NCI-H1417 treated with DMSO at 0.1 percent for 48 hours (cell line): ENCODE results near the gene ATP7B.

Experiments
- DNase-seq: peaks from one replicate; lab custom pipeline; 2025; lab: John Stamatoyannopoulos, UW

The ATP7B gene

DNA sequence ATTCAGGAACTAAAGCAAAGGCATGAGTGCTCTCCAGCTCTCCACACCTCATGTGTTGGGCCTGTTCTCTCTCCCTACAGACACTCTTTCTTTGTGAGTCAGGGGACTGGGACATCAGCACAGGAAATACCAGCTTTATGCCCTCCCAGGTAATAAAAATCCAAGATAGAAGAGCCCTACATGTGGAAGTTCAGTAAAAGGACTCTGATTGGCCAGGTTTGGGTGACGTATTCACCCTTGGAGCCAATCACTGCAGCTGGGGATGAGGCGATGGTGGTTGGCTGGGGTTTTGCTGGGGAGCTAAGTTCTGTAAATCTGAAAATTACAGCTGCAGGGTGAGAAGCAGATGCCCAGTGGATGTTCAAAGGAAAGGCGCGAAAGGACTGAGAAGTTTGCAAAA, 117.0 kb downstream of the ATP7B start:
- no peak for DNase-seq

DNA sequence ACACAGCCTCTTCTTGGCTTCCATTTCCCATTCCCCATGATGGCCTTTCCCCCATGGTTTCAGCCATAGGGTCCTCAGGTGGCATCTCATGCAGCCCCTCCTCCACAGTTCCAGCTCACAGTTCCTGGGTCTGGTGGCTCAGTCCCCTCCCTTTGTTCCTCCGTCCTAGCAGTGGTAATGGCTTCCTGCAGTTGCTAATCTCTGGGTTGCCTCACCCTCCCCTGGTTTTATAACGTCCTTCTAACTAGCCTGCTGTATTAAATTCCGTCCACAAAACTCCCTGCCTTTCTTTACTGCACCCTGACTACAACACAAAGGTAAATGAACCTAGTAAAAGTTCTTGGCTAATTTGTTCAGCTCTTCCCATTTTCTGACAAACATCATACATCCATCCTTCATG, 118.6 kb downstream of the ATP7B start:
- no peak for DNase-seq

DNA sequence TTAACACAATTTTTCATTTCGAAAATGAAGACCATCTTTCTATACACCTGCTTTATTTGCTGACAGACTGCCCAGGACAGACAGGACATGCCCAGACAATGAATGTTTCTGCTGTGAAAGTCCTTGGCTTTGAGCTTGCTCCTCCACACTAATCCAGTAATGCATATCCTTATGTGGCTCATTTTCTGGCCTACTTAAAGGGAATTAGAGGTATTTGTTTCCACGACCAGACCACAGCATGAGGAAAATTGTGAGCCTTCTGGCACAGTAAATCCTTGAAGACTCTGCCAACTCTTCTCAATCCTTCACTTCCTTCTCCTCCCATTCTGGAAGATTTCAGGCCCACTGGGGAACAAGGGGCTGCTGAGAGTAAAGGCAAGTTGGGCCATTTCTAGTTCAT, 123.8 kb downstream of the ATP7B start:
- no peak for DNase-seq

DNA sequence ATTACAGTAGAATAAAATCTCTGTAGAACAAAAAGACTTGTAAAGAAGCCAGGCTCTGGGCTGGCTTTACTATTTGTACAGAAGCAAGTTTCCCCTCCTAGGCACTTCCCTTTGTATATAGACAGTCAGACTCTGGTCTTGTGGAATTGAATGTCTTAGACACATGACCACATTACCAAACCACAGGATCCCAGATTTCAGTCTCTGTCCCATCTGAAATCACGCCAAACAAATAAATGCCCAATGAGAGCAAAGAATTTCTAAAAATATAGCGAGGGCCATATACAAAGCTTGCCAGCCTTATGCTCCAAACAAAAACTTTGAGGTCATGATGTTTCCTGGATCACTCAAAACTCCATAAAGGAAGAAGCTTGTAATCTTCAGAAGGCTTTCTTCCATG, 125.6 kb downstream of the ATP7B start:
- no peak for DNase-seq

DNA sequence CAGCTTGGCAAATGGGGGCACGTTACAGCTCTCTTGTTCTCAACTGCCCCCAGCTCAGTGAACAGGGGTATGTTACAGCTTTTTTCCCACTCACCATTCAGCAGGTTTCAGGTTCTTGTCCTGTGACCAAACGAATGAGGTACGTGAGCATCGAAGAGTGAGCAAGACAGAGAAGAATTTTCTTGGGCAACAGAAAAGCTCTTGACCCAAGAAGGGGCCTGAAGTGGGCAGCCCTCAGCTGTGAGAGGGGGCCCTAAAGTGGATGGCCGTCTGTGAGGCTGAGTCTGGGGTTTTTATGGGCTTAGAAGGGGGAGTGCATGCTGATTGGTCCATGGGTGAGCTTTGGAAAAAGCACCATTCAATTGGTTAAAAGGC, 128.0 kb downstream of the ATP7B start:
- no peak for DNase-seq
